Right renal cortex interstitium (tissue), 3 donors: ENCODE results near the gene TATDN2. TPM values are rescaled to one million over a fixed set of nuclear protein-coding genes. Genes with fewer than 3 reads are reported as not detected.

Experiments
- DNase-seq, 3 donors: peaks; one replicate each; pipeline ENCODE4 v3.0.0-alpha.2; 2013; ENCODE audit warnings: low read depth in 3 of 3, low spot score in 2 of 3
- polyA plus RNA-seq, 3 donors: library from polyadenylated mRNA; unstranded; fragments of 120-200 nt; gene quantifications; one replicate each; pipeline ENCODE4 v1.2.1, GENCODE V29; 2013; ENCODE audit not compliant: insufficient read length in 3 of 3

The TATDN2 gene
- 10 to 100 TPM; 35.1 to 36.2 (median 36.1) TPM for polyA plus RNA-seq

- DNase-seq: peak; percentile 74 to 86 (median 80)
Measured at GRCh38 chr3:10248184-10248983, at the start of gene TATDN2. Gene TATDN2 (plus strand): TSS chr3:10248459. CDS start chr3:10249201, 742 bp downstream.

- DNase-seq: no peak
Measured at GRCh38 chr3:10198761-10199649, 49.3 kb upstream of the TATDN2 start.

GRCh38 chr3:10204921-10205320 is 43.3 kb upstream of the TATDN2 start:
- no peak for DNase-seq

GRCh38 chr3:10205451-10206165 is 42.7 kb upstream of the TATDN2 start:
- DNase-seq: no peak

GRCh38 chr3:10206166-10206511 is 42.1 kb upstream of the TATDN2 start:
- no peak for DNase-seq

- no peak for DNase-seq
Measured at GRCh38 chr3:10213156-10213792, 35.0 kb upstream of the TATDN2 start.

- no peak for DNase-seq
Measured at GRCh38 chr3:10215578-10216368, 32.5 kb upstream of the TATDN2 start.

GRCh38 chr3:10217359-10217758 is 30.9 kb upstream of the TATDN2 start:
- DNase-seq: no peak

- DNase-seq: no peak
Measured at GRCh38 chr3:10219737-10220136, 28.5 kb upstream of the TATDN2 start.

GRCh38 chr3:10223676-10224639 is 24.3 kb upstream of the TATDN2 start:
- DNase-seq: no peak

- no peak for DNase-seq
Measured at GRCh38 chr3:10224794-10225665, 23.2 kb upstream of the TATDN2 start.

- no peak for DNase-seq
Measured at GRCh38 chr3:10226293-10226692, 22.0 kb upstream of the TATDN2 start.

- no peak for DNase-seq
Measured at GRCh38 chr3:10228248-10228950, 19.9 kb upstream of the TATDN2 start.

- no peak for DNase-seq
Measured at GRCh38 chr3:10229576-10229975, 18.7 kb upstream of the TATDN2 start.

- no peak for DNase-seq
Measured at GRCh38 chr3:10232137-10232536, 16.1 kb upstream of the TATDN2 start.

- DNase-seq: no peak
Measured at GRCh38 chr3:10233988-10234387, 14.3 kb upstream of the TATDN2 start.
